ENCODE data around the gene SLC9C2. TPM values are rescaled to one million over a fixed set of nuclear protein-coding genes. Genes with fewer than 3 reads are reported as not detected.

The SLC9C2 gene
- total RNA-seq, 4 donors from 2014 or later, result not detected

- Histone ChIP-seq H3K9me3 (no peaks in the 10 kb centered on the region), H3K27ac (no peak overlapping the region), H3K4me3 (no peak overlapping the region), H3K27me3 (no peaks in the 10 kb centered on the region), H3K36me3 (no peaks in the 10 kb centered on the region), H3K4me1 (peaks cover 0 to 9% (median 0%) of the 10 kb centered on the region in 3 donors)
- no peak for TF ChIP-seq EP300 (IDR thresholded peaks at IDR 0.05)
- no peak for TF ChIP-seq POLR2A (IDR thresholded peaks at IDR 0.05)
- TF ChIP-seq POLR2AphosphoS5 (IDR thresholded peaks at IDR 0.05), result no peak
- no peak for TF ChIP-seq CTCF (IDR thresholded peaks at IDR 0.05)
- no peak for ATAC-seq
Observed at GRCh38 chr1:173536223-173536622, 66.6 kb downstream of the SLC9C2 start.

- H3K4me1 ChIP-seq, result peaks cover 0 to 15% (median 0%) of the 10 kb centered on the region in 3 donors
- H3K4me3 ChIP-seq, result no peak overlapping the region
- H3K9me3 ChIP-seq, result no peaks in the 10 kb centered on the region
- no peaks in the 10 kb centered on the region for H3K36me3 ChIP-seq
- no peak for ATAC-seq
- no peaks in the 10 kb centered on the region for H3K27me3 ChIP-seq
- no peak for TF ChIP-seq CTCF (IDR thresholded peaks at IDR 0.05)
- no peak for TF ChIP-seq POLR2A (IDR thresholded peaks at IDR 0.05)
- no peak for TF ChIP-seq EP300 (IDR thresholded peaks at IDR 0.05)
- no peak for TF ChIP-seq POLR2AphosphoS5 (IDR thresholded peaks at IDR 0.05)
- H3K27ac ChIP-seq, result no peak overlapping the region
Observed at GRCh38 chr1:173532237-173532636, 70.6 kb downstream of the SLC9C2 start.

GRCh38 chr1:173530795-173531693, 71.8 kb downstream of the SLC9C2 start:
- WGBS, 2 donors (ENCODE audit: low coverage in 1 of 2), result 54 to 64% methylated on average over 4 of the region's 4 CpGs
- no peak overlapping the region for H3K27ac ChIP-seq
- TF ChIP-seq EP300 (IDR thresholded peaks at IDR 0.05) (no peak), CTCF (IDR thresholded peaks at IDR 0.05) (no peak), POLR2AphosphoS5 (IDR thresholded peaks at IDR 0.05) (no peak), POLR2A (IDR thresholded peaks at IDR 0.05) (no peak)
- no peak for ATAC-seq
- H3K36me3 ChIP-seq, result no peaks in the 10 kb centered on the region
- peaks cover 0 to 15% (median 0%) of the 10 kb centered on the region in 3 donors for H3K4me1 ChIP-seq
- H3K9me3 ChIP-seq, result no peaks in the 10 kb centered on the region
- no peaks in the 10 kb centered on the region for H3K27me3 ChIP-seq
- H3K4me3 ChIP-seq, result no peak overlapping the region

- Histone ChIP-seq H3K27me3 (no peaks in the 10 kb centered on the region), H3K27ac (no peak overlapping the region), H3K36me3 (no peaks in the 10 kb centered on the region), H3K4me3 (no peak overlapping the region), H3K4me1 (peaks cover 0 to 15% (median 0%) of the 10 kb centered on the region in 3 donors), H3K9me3 (no peaks in the 10 kb centered on the region)
- no peak for ATAC-seq
- TF ChIP-seq CTCF (IDR thresholded peaks at IDR 0.05), result no peak
- 62 to 79% methylated on average over 4 of the region's 4 CpGs for WGBS, 2 donors (ENCODE audit: low coverage in 1 of 2)
Observed at GRCh38 chr1:173529106-173529505, 73.8 kb downstream of the SLC9C2 start.

- TF ChIP-seq EP300 (IDR thresholded peaks at IDR 0.05), result no peak
- TF ChIP-seq POLR2AphosphoS5 (IDR thresholded peaks at IDR 0.05), result peak; percentile 31
- H3K36me3 ChIP-seq, result no peaks in the 10 kb centered on the region
- no peak overlapping the region for H3K27ac ChIP-seq
- no peaks in the 10 kb centered on the region for H3K27me3 ChIP-seq
- 45 to 60% methylated on average over 2 to 3 of the region's 3 CpGs for WGBS, 2 donors (ENCODE audit: low coverage in 1 of 2)
- no peaks in the 10 kb centered on the region for H3K9me3 ChIP-seq
- peak; percentile 62 for ATAC-seq
- no peak overlapping the region for H3K4me3 ChIP-seq
- peaks cover 0 to 15% (median 0%) of the 10 kb centered on the region in 3 donors for H3K4me1 ChIP-seq
Observed at GRCh38 chr1:173527151-173527826, 75.6 kb downstream of the SLC9C2 start.

Data from gastroesophageal sphincter (tissue), 4 donors.